Measurements from ENCODE around the gene NEB. TPM values are rescaled to one million over a fixed set of nuclear protein-coding genes. Genes with fewer than 3 reads are reported as not detected.

Gene NEB
- total and polyA plus RNA-seq, 2 of the 13 experiments (the other 11 are each of a cell fraction or from before 2014, with no cell fraction given), result 0.21 to 0.24 TPM

DNA sequence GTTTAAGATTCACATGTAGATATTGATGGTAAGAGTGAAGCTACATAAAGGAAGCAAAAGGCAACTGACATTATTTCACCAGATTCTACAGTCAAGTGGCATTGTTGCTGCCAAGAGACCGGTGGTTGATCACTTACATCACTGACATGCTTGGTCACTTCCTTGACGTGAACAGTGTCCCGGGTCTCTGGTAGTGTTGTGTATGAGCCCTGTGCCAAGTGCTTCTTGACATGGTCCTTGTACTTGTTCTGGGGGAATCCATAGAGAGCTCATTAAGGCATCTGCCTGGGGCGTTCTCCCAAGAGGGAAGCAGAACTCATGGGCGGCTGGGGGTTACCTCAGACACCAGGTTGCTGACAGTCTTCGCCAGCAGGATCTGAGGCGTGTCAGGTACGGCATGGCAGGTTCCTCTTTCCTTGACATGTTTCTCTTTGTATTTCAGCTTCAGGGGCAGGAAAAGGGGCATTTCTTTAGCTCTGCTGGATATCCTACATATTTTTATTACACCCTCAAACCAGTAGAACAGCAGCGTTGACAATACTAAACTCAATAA lies 208.4 kb downstream of the NEB start (continued):
- TF ChIP-seq, protein P1, sequence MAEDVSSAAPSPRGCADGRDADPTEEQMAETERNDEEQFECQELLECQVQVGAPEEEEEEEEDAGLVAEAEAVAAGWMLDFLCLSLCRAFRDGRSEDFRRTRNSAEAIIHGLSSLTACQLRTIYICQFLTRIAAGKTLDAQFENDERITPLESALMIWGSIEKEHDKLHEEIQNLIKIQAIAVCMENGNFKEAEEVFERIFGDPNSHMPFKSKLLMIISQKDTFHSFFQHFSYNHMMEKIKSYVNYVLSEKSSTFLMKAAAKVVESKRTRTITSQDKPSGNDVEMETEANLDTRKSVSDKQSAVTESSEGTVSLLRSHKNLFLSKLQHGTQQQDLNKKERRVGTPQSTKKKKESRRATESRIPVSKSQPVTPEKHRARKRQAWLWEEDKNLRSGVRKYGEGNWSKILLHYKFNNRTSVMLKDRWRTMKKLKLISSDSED (CRISPR knock-in tag; IDR thresholded peaks at IDR 0.05), result no peak
- TF ChIP-seq ONECUT2 (CRISPR knock-in tag; IDR thresholded peaks at IDR 0.05), result no peak

DNA sequence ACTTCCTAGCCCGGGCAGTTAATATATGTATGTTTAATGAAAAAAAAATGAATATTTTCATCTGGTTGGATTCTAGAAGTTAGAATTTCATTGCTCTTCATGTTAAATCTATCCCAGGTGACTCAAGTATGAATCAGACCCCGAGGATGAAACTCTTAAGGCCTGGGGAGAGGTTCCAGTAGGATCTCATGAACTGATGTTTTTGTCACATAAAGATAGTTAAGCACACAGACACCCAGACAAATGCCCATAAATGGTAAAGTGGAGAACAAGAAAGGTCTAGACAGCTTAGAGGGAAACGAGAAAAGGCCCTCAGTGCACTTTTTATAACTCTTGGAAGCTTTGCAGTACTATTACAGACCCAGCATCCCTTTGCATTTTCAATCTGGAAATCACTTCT lies 210.4 kb downstream of the NEB start:
- H3K4me1 ChIP-seq (ENCODE audit: insufficient read depth, low read length), result no peaks in the 10 kb centered on the region
- no peak overlapping the region for H2AFZ ChIP-seq (ENCODE audit: low read length)
- H3K9me3 ChIP-seq (ENCODE audit: low read length), result no peaks in the 10 kb centered on the region
- 46% methylated on average over 3 of the region's 3 CpGs for WGBS (ENCODE audit: low lambda C conversion rate)
- H4K20me1 ChIP-seq (ENCODE audit: insufficient read depth, low read length), result no peaks in the 10 kb centered on the region
- ChIA-PET POLR2A (no interaction called here), CTCF (ENCODE audit: low intra/inter-chr PET ratio, low total read pairs) (no interaction called here)
- H3K4me3 ChIP-seq (replicated peaks in 1 of 3; ENCODE audit: insufficient read depth in 1 of 3, low read depth in 2 of 3, low read length in 3 of 3), result no peak overlapping the region
- H3K36me3 ChIP-seq (replicated peaks in 1 of 2; ENCODE audit: control insufficient read depth in 1 of 2, insufficient read depth in 2 of 2, low read length in 2 of 2), result no peaks in the 10 kb centered on the region
- FAIRE-seq (no peak), DNase-seq (ENCODE audit: low spot score) (no peak), ATAC-seq (no peak)
- BruUV-seq (replicated peaks), result no TSS peak
- H3K27ac ChIP-seq (ENCODE audit: extremely low read length, insufficient read depth, low read length), result no peak overlapping the region
- no peaks in the 10 kb centered on the region for H3K79me2 ChIP-seq (ENCODE audit: insufficient read depth, low read length)
- in situ Hi-C loops (cut with HindIII; ENCODE audit: extremely low pct_ligation_motif_present, low pct_unique_long_range_greater_than_20kb), result no loop called here
- no peak overlapping the region for H3K4me2 ChIP-seq (ENCODE audit: low read depth, low read length)
- no peak overlapping the region for H3K9ac ChIP-seq (ENCODE audit: insufficient read depth, low read depth, low read length)
- H3K27me3 ChIP-seq (ENCODE audit: control insufficient read depth in 1 of 2, insufficient read depth in 2 of 2, low read length in 2 of 2), result no peaks in the 10 kb centered on the region
- no peak for TF ChIP-seq KDM3A (CRISPR knock-in tag; IDR thresholded peaks at IDR 0.05; ENCODE audit: low read depth)
- TF ChIP-seq, protein P2, sequence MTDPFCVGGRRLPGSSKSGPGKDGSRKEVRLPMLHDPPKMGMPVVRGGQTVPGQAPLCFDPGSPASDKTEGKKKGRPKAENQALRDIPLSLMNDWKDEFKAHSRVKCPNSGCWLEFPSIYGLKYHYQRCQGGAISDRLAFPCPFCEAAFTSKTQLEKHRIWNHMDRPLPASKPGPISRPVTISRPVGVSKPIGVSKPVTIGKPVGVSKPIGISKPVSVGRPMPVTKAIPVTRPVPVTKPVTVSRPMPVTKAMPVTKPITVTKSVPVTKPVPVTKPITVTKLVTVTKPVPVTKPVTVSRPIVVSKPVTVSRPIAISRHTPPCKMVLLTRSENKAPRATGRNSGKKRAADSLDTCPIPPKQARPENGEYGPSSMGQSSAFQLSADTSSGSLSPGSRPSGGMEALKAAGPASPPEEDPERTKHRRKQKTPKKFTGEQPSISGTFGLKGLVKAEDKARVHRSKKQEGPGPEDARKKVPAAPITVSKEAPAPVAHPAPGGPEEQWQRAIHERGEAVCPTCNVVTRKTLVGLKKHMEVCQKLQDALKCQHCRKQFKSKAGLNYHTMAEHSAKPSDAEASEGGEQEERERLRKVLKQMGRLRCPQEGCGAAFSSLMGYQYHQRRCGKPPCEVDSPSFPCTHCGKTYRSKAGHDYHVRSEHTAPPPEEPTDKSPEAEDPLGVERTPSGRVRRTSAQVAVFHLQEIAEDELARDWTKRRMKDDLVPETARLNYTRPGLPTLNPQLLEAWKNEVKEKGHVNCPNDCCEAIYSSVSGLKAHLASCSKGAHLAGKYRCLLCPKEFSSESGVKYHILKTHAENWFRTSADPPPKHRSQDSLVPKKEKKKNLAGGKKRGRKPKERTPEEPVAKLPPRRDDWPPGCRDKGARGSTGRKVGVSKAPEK (CRISPR knock-in tag; IDR thresholded peaks at IDR 0.05; ENCODE audit: borderline replicate concordance), result no peak
- no peak for TF ChIP-seq ZNF44 (CRISPR knock-in tag; IDR thresholded peaks at IDR 0.05)
- TF ChIP-seq TEAD3 (CRISPR knock-in tag; optimal IDR thresholded peaks at IDR 0.05; ENCODE audit: borderline replicate concordance), result no peak
- no peak for TF ChIP-seq SATB2 (CRISPR knock-in tag; IDR thresholded peaks at IDR 0.05)
- TF ChIP-seq SKI (IDR thresholded peaks at IDR 0.05; ENCODE audit: partially characterized antibody), result no peak
- TF ChIP-seq, protein P3, sequence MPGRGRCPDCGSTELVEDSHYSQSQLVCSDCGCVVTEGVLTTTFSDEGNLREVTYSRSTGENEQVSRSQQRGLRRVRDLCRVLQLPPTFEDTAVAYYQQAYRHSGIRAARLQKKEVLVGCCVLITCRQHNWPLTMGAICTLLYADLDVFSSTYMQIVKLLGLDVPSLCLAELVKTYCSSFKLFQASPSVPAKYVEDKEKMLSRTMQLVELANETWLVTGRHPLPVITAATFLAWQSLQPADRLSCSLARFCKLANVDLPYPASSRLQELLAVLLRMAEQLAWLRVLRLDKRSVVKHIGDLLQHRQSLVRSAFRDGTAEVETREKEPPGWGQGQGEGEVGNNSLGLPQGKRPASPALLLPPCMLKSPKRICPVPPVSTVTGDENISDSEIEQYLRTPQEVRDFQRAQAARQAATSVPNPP (CRISPR knock-in tag; IDR thresholded peaks at IDR 0.05), result no peak
- TF ChIP-seq RBM39 (IDR thresholded peaks at IDR 0.05; ENCODE audit: low read depth, low read length, poor library complexity, severe bottlenecking), result no peak
- no peak for TF ChIP-seq ESRRA (CRISPR knock-in tag; IDR thresholded peaks at IDR 0.05; ENCODE audit: low read depth)
- TF ChIP-seq, protein P4, sequence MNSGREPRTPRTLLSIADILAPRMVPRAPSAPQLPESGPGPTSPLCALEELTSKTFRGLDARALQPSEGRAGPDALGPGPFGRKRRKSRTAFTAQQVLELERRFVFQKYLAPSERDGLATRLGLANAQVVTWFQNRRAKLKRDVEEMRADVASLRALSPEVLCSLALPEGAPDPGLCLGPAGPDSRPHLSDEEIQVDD (CRISPR knock-in tag; IDR thresholded peaks at IDR 0.05; ENCODE audit: borderline replicate concordance), result no peak
- TF ChIP-seq MIER2 (CRISPR knock-in tag; IDR thresholded peaks at IDR 0.05), result no peak
- TF ChIP-seq POLR2AphosphoS2 (IDR thresholded peaks at IDR 0.05; ENCODE audit: low read depth, low read length), result no peak
- no peak for TF ChIP-seq ELF1 (CRISPR knock-in tag; IDR thresholded peaks at IDR 0.05)
- no peak for TF ChIP-seq HES4 (CRISPR knock-in tag; IDR thresholded peaks at IDR 0.05; ENCODE audit: borderline replicate concordance)
- TF ChIP-seq BCL6 (CRISPR knock-in tag; IDR thresholded peaks at IDR 0.05), result no peak
- no peak for TF ChIP-seq ZNF20 (CRISPR knock-in tag; IDR thresholded peaks at IDR 0.05)
- no peak for TF ChIP-seq TAF1 (CRISPR knock-in tag; IDR thresholded peaks at IDR 0.05)
- intact Hi-C loops (cut with micrococcal nuclease; ENCODE audit: unreplicated experiment), result no loop called here
